Fibroblast of lung (primary cell): ENCODE measurements around the gene WTIP.

Source experiments
- EZH2 ChIP-seq: IDR thresholded peaks from 2 replicates; pipeline ENCODE4 v1.5.1; 2012; ENCODE audit warnings: low read length, control low read depth, mild to moderate bottlenecking; ENCODE audit errors: missing control alignments
- TF ChIP-seq, protein P1 (sequence below), 2 donors: IDR thresholded peaks in 1 of 2; conservative IDR thresholded peaks in 1 of 2; 1 replicate in 1 of 2; 2 replicates in 1 of 2; pipeline ENCODE4 v1.5.1; 2011 to 2012; ENCODE audit warnings: low read length in 2 of 2, control low read depth in 1 of 2, inconsistent platforms in 1 of 2, low read depth in 1 of 2, mild to moderate bottlenecking in 1 of 2

DNA sequence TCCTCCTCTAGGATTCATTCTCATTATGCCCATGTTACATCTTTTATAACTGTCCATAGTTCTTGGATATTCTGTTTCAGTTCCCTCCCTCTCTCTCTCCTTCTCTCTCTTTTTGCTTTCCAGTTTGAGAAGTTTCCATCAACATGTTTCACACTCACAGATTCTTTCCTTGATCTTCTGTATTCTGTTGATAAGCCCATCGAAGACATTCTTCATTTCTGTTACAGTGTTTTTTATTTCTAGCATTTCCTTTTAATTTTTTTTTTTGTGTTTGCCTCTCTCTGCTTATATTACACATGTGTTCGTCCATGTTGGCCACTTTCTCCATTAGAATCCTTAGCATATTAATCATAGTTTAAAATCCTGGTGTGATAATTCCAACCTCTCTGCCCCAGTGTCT, 68.3 kb downstream of the WTIP start:
- TF ChIP-seq EZH2: no peak
- TF ChIP-seq, protein P1, sequence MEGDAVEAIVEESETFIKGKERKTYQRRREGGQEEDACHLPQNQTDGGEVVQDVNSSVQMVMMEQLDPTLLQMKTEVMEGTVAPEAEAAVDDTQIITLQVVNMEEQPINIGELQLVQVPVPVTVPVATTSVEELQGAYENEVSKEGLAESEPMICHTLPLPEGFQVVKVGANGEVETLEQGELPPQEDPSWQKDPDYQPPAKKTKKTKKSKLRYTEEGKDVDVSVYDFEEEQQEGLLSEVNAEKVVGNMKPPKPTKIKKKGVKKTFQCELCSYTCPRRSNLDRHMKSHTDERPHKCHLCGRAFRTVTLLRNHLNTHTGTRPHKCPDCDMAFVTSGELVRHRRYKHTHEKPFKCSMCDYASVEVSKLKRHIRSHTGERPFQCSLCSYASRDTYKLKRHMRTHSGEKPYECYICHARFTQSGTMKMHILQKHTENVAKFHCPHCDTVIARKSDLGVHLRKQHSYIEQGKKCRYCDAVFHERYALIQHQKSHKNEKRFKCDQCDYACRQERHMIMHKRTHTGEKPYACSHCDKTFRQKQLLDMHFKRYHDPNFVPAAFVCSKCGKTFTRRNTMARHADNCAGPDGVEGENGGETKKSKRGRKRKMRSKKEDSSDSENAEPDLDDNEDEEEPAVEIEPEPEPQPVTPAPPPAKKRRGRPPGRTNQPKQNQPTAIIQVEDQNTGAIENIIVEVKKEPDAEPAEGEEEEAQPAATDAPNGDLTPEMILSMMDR (conservative IDR thresholded peaks at IDR 0.05 in 1 of 2, IDR thresholded peaks at IDR 0.05 in 1 of 2; ENCODE audit: low read depth in 1 of 2, low read length in 2 of 2): no peak
